Activated CD4-positive, CD25-positive, alpha-beta regulatory T cell (primary cell): ENCODE data around the gene MSL1.

Experiments used
- DNase-seq, 4 experiments: peaks; one replicate each; lab custom pipeline; 2025; lab: John Stamatoyannopoulos, UW

Gene MSL1

DNA sequence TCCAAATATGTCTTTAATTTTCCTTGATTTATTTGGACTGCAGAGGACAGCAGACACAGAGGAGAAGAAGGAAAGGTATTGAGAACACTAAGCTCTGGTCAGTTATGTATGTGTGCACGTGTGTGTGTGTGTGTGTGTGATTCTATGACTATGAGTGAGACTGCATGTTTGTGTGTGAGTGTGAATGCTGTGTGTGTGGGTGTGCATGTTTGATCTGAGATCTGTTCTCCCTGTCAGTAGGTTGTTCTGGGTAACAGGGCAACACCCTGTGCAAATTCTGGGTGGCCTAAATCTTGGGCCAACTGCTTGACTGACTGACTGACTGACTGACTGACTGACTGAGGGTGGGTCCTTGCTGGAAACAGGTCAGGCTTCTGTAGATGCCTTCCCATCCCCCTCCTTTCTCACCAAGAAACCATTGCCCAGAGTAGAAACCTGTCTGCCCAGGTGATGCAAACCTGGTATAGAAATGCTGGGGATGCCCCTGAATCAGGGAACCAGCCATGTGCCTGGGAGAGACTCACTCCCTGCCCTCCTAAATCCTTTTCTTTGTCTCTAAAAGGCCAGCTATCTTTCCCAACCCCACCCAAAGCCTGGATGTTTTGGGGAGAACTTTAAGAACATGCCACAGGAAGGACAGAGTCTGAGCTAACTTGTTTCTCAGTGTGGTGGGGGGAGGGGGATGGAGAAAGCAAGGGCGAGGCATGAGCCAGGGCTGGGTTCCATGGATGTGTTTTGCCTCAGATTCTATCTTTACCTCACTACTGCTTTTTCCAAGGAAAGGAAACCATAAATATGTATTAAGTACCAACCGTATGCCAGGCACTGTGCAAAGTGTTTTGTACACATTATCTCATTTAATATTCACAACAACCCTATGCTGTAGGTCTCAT, 16.9 kb upstream of the MSL1 start:
- DNase-seq: no peak

DNA sequence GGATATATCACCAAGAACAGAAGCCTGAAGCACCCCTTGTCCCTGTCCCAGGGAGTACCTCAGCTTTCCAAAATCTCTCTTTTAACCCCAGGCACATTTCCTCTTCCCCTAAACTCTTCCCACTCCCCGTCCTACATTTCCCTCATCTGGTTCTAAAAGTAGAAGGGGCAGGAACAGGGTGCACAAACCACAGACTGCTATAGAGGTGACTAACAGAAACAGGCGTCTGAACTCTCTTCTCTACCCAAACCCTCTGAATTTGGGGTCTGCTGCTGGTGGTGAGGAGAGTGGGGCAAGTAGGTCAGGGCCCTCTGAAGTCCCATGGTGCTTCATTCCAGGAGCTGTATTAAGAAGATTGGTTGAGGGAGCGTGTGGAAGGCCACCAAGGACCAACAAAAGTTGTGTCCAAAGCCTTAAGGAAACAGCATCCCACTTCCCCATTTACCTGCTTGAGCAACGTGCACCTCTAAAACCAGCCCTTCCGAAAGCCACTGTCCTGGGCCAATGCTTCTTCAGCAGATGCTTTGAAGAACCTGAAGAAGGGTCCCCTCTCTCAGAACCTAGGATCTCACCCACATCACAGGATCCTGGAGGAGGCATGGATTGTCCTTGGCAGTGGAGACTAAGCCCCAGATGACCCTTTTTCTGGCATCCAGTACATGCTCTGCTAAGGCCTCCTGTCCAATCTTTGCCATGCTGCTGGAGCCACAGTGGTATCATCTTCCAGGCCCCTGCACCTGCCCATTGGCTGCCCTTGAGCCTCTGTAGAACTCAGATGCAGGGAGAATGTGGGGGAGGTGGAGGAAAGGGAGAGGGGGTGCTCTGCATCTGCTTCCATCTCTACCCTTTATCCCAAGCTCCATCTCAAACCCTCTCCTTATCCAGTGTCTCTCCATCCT, 15.7 kb upstream of the MSL1 start:
- no peak for DNase-seq

DNA sequence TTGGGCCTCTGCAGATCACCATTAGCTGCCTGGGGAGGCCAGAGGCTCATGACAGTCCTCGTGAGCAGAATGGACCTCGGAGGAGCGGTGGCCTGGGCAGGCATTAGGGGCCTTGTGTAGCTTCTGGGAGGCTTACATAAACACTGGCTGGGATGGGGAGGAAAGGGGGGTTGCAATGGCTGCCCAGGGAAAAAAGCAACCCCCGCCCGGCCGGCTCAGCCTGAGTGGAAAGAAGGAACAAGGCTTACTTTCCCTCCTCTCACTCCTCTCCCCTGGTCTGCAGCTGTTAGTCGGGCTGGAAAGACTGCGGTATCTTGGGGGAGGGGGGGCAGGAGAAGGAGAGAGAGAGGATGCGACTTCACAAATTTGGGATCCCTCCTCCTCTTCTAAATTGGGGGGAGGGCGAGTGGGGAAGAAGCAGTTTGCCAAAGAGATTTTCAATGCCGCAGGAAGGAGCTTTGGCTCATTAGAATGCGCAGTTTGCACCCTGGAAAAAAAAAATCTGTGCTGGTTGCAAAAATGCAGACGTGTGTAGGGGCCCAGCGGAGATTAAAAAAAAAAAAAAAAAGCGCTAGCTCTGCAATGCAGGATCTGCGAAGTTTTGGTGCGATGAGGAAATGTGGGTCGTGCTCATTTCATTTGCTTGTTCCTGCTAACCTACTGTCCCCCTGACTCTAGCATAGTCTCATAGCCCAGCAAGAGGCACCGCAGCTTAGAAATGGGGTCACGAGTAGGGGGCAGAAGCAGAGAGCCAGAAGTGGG, 14.8 kb upstream of the MSL1 start:
- DNase-seq: no peak

DNA sequence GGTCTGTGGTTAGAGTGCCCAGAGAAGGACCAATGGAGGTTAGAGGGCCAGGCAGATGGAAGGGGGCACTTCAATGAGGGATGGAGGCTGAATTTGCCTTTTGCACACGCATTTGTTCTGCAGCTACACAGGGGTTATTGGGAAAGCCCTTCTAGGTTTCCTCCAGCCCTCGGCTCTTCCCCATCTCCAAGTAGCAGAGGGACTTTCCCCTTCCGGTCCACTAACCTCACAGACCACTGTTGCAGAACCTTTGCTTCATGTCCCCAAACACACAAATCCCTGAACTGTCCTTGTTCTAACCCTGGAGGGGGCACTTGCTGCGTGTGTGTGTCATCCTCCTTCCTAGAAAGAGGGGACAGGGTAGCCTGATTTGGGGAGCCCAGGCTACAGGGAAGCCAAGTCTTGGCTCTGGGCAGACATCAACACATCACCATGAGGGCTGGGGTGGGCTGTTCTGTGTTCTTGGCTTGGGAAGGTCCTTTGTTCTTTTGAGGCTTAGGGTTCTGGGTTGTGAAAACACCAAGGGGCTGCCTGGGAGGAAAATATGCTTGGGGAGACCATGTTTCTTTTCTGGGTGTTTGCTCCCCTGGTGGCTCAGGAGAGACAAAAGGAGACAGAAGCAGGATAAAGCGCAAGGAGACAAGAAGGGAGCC, 14.1 kb upstream of the MSL1 start:
- no peak for DNase-seq

DNA sequence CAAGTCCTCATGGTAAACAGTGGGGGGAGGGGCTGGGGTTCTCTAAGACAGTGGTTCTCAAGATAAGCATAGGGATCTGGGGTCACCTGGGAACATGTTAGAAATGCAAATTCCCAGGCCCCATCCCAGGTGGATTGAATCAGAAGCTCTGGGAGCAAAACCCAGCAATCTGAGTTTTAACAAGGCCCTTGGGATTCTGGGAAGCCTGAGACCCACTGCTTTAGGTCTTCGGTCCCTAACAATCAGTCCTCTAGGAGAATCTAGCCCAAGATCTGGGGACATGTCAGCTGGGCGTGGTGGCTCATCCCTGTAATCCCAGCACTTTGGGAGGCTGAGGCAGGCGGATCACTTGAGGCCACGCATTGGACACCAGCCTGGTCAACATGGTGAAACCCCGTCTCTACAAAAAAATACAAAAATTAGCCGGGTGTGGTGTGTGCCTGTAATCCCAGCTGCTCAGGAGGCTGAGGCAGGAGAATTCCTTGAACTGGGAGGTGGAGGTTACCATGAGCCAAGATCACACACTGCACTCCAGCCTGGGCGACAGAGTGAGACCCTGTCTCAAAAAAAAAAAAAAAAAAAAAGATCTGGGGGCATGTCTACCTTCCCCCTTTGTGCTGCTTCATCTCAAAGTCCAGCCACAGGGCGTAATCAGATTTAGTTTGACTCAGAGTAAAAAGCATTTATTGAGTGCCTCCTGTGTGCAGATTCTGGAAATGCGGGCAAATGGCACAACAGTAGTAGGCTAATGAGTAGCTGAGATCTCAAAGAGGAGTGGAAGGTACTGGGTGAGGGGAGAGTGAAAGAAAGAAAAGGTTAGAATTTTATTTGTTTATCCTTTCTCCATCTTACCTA, 12.6 kb upstream of the MSL1 start:
- no peak for DNase-seq

DNA sequence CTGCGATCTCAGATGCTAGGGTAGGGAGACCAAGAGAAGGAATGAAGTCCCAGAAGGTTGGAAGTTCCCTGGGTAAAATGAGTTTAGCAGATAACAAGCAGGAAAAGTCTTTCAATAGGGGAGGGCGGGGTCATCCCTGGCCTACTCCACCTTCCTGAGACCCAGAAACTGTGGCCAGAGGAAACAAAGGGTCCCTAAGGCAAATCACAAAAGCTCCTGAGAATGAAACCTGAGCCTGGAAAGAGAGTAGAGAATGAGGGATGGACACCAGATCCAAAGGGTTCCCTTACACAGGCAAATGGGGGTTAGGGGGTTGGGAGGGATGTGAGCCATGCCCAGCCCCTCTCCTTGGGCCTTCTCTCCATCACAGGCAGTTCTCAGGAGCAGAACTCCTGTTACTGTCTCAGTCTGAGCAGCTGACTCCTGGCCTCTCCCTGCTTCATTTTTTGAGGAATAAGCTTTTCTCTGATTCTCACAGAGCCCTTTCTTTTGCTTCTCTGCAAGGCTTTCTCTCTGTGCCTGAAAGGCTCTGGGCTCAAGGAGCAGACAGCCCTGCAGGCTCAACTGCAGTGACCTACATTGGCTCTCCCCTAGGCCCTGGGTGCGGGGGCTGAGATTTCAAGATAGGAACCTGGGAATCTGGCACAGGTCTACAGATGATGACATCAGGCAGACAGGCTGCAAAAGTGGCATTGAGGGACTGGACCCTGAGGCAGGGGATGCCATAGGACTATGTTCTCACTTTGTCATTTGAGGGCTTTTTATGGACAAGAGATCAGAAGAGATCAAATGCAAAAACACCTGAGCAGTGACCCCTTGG, 11.5 kb upstream of the MSL1 start:
- DNase-seq: no peak

DNA sequence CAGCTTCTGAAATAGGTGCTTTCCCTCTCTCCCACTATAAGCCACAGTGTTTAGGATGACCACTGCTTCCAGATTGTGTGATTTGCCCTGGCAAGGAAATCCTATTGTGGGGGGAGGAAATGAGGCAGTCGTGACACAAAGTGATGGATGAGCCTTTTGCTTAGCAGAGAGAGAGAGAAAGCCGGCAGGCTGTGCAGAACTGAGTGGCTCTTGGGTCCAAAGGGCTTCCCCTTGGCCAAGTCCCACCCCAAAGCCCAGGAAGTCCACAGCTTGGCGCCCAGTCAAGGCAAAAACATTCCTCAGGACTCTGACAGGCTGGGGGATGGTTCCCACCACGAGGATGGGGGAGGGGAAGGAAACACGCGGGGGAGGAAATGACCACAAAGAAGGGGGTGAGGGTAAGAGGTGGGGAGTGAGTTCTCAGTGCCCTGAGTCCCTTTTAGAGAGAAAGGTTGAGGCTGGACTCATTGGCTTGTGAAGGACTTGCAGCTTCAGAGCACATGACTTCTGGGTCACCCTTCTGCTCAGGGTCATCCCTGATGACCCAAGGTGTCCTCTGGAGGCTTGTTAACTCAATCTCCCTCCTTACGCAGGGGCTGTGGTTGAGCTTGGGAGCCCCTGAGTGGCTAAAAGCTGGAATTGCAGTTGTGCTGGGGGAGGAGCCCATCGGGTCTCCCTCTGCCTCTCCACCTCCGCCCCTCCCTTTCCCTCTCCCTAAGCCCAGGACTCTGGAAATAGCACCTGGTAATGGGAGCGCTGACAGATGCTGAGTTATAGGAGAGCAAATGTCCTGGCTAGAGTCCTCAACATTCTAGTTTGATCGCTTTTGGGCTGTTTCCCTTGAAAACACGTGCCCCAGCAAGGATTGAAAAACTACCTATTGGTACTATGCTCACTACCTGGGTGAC, 10.3 kb upstream of the MSL1 start:
- DNase-seq: peak; percentile 30 to 37 (median 36)

DNA sequence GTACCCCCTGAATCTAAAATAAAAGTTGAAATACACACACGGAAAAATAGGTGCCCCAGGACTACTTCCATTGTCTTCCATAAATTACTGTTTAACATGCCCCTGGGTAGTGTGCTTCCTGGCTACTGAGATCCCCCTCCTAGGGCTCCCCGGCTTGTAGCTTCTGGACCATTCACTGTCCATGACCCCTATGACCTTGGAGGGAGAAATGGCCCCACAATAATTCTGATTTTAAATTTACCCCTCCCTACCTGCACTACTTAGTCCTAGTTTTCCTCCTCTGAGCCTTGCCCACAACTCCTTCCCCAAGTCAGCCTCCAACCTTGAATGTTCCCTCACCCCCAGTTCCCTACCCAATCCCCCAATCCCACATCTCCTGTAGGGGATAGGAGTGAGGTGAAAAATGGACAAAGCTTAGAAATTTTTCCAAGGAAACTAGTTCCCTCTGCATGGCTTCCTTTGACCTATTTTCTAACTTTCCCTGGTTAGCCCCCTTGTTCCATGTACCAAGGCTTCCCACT, 9.5 kb upstream of the MSL1 start:
- DNase-seq: no peak

DNA sequence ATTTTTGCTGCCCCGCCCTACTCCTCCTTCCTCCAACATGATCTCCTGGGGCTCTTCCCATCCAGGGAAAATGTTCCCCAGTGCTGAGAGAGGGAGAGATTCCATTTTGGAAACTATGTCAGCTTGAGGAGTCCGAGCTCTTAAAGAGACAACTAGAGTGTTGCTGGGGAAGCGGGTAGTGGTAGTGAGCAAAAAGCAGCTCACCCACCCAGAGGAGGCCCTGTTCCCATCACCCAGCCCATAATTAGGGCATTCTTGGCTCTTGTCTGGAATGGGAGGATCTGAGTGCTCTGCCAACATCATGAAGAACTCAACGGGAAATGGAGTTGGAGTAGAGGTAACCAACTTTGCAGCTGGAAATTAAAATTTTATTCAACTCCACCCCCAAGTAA, 9.1 kb upstream of the MSL1 start:
- no peak for DNase-seq

DNA sequence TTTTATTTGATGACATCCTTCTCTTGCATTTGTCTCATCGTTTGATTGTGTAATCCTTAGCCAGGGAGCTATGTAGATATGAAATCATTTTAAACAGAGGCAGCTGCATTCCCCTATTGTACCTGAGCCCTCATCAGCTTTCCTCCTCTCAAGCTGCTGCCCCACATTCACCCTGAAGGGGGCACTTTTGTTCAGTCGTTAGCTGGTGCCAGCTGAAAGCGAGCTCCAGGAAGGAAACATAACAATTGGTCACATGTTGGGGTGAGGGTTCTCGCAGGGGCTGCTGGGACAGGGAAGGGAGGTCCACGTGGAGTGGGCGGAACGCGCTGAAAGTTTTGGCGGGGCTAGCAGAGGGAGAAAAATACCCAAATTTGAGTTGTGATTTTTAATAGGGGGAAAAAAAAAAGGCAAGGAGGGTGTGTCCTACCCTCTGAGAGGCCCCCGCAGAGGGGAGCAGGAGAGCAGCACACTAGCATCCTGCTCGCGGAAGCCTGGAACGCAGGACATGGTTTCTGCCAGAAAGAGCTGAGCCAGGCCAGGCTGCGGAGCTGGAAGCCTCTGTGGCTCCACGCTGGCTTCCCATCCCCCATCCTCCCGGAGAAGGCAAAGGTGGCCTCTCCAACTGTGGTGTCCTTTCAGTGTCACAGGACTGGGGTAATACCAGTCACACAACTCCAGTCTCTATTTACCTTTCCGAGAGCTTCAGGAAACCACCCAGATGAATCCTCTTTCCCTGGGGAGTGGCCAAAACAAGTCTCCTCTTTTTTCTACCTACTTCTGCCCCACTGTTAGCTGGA, 8.5 kb upstream of the MSL1 start:
- peak; percentile 73 to 85 (median 82) for DNase-seq

DNA sequence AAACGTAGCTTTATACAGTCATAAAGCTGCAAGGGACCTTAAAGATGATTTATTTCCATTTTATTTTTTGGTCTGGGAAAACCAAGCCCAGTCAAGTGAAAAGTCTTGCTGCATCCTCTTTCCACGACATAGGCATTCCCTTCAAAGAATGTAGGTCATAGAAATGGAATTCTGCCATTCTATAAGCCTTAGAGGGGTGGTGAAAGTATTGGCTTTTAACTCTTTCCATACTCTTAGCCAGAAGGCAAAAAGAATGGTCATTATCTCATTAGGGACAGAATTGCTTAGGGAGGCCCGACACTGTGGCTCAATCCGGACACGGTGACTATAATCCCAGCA, 7.9 kb upstream of the MSL1 start:
- DNase-seq: no peak

DNA sequence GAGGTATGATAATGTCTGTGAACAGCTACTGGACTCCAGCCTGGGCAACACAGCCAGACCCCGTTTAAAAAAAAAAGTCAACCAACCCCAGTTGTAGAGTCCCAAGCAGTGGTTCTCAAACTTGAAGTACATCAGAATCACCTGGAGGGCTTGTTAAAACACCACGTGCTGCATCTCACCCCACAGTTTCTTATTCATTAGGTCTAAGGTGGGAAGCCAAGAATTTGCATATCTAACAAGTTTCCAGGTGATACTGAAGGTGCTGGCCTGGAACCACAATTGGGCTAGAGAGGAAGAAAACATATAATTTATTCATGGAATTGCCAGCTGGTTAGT, 6.7 kb upstream of the MSL1 start:
- no peak for DNase-seq

DNA sequence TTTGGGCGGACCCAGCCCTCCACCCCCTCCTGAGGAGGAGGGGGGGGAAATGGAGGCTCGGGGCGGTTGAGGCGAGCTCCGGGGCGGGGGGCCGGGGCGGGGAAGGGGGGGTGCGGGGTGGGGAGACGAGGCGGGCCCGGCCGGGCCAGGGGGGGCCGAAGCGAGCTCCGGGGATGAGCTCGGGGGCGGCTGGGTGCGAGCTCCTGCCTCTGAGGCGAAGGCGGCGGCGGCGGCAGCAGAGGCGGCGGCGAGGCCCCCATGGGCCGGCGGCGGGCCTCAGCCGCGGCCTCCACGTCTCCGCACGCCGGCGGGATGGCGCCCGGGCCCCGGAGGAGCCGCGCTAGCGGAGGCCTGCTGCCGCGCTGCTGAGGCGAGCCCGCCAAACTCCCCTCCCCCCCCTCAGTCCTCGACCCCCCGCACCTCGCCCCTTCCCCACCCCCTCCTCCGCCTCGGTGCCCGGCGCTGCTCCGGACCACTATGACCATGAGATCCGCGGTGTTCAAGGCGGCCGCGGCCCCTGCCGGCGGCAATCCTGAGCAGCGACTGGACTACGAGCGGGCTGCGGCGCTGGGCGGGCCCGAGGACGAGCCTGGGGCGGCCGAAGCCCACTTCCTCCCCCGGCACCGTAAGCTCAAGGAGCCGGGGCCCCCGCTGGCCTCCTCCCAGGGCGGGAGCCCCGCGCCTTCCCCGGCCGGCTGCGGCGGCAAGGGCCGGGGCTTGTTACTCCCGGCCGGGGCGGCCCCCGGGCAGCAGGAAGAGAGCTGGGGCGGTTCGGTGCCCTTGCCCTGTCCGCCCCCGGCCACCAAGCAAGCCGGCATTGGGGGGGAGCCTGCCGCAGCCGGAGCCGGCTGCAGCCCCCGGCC, 596 bp downstream of the MSL1 start:
- DNase-seq: peak in 3 of 4 experiments; percentile 51 to 61 (median 52)

DNA sequence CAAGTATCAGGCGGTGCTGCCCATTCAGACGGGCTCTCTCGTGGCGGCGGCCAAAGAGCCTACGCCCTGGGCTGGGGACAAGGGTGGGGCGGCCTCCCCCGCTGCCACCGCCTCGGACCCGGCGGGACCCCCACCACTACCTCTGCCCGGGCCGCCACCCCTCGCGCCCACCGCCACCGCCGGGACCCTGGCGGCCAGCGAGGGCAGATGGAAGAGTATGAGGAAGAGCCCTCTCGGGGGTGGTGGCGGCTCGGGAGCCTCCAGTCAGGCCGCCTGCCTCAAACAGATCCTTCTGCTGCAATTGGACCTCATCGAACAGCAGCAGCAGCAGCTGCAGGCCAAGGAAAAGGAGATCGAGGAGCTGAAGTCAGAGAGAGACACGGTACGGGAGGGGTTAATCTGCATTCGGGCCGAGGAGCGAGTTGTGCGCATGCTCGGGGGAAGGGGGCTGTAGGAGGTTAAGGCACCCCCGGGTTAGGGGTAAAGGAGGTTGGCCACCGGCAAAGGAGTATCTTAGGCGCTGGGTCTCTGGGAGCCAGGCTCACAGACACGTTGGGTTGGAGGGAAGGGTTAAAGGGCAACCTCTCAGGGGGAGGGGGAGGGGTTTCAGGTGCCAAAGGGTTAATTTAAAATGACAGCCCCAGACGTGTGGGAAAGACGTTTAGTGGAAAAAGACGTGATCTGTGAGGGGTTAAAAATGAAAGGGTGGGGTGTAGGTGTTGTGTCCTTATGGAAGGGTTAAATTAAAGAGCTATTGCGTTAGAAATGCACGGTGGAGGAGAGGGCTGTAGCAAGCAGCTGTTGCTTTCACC, 1.4 kb downstream of the MSL1 start:
- peak in 3 of 4 experiments; percentile 26 to 27 (median 27) for DNase-seq

DNA sequence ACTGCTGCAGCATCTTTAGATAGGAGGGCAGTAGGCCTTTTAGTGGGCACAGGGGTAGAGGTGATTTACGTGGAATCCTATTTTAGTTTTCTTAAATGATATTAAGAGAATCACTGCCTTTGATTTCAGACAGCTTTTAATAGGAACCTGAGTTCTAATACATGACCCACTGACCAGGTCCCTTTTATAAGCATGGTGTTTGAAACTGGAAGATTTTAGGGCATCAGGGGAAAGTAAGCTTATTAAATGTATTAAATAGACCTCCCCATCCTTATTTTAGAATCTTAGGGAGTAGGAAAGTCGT, 2.0 kb downstream of the MSL1 start:
- no peak for DNase-seq
